Osteoblast (primary cell): Measurements from ENCODE around the gene CSTA. TPM values are rescaled to one million over a fixed set of nuclear protein-coding genes. Genes with fewer than 3 reads are reported as not detected.

Source experiments
- DNase-seq: peaks from one replicate; pipeline ENCODE4 v3.0.0; 2011; ENCODE audit warnings: low spot score, mixed read lengths; ENCODE audit not compliant: insufficient read length; ENCODE audit errors: missing footprints
- H2AFZ ChIP-seq: 2 replicates; pipeline ENCODE4 v1.6.0; 2011; ENCODE audit warnings: mild to moderate bottlenecking, low read length
- H3K27ac ChIP-seq: 2 replicates; pipeline ENCODE4 v1.5.1; 2011; ENCODE audit warnings: mild to moderate bottlenecking, low read depth, low read length, moderate library complexity
- H3K27me3 ChIP-seq: 2 replicates; pipeline ENCODE4 v1.6.0; 2012; ENCODE audit warnings: mild to moderate bottlenecking, control low read depth, inconsistent platforms, low read length, moderate library complexity; ENCODE audit not compliant: insufficient read depth
- H3K36me3 ChIP-seq: 2 replicates; pipeline ENCODE4 v1.5.1; 2011; ENCODE audit warnings: mild to moderate bottlenecking, low read length, control low read depth, moderate library complexity; ENCODE audit not compliant: insufficient read depth
- H3K4me1 ChIP-seq: 2 replicates; pipeline ENCODE4 v1.5.1; 2011; ENCODE audit warnings: mild to moderate bottlenecking, low read length, control low read depth, moderate library complexity; ENCODE audit not compliant: insufficient read depth
- H3K4me2 ChIP-seq: 2 replicates; pipeline ENCODE4 v1.6.0; 2011; ENCODE audit warnings: mild to moderate bottlenecking, low read length; ENCODE audit not compliant: insufficient read depth
- H3K4me3 ChIP-seq: fragments of 200-600 bp; sonication (generic); 3 replicates; pipeline ENCODE4 v1.5.1; 2012; ENCODE audit warnings: mild to moderate bottlenecking, low read length, inconsistent platforms; ENCODE audit not compliant: insufficient read depth
- H3K79me2 ChIP-seq: 2 replicates; pipeline ENCODE4 v1.6.0; 2012; ENCODE audit warnings: mild to moderate bottlenecking, low read length, control low read depth, inconsistent platforms; ENCODE audit not compliant: insufficient read depth
- H3K9me3 ChIP-seq: 2 replicates; pipeline ENCODE4 v1.5.1; 2011; ENCODE audit warnings: low read depth, low read length, control low read depth
- H4K20me1 ChIP-seq: 2 replicates; pipeline ENCODE4 v1.6.0; 2012; ENCODE audit warnings: mild to moderate bottlenecking, low read length, control low read depth; ENCODE audit not compliant: insufficient read depth
- CTCF ChIP-seq: IDR thresholded peaks from 2 replicates; pipeline ENCODE4 v1.5.1; 2011; ENCODE audit warnings: mild to moderate bottlenecking, low read depth, low read length, moderate library complexity; ENCODE audit errors: extremely low read depth
- total RNA-seq: library from RNA; depleted of rRNA; stranded (reverse); fragments of >200 nt; gene quantifications from 2 replicates; pipeline ENCODE4 v1.2.3, GENCODE V29; 2012

The CSTA gene
- total RNA-seq, 1 donor, result 18.1 TPM

- DNase-seq, result no peak
Measured at GRCh38 chr3:122318620-122319019, 6.4 kb upstream of the CSTA start.

GRCh38 chr3:122322095-122323075 lies 2.7 kb upstream of the CSTA start:
- TF ChIP-seq CTCF, result no peak
- no peak for DNase-seq
- Histone ChIP-seq H3K9me3 (no peaks in the 10 kb centered on the region), H3K4me2 (no peak overlapping the region), H3K79me2 (no peaks in the 10 kb centered on the region), H3K36me3 (no peaks in the 10 kb centered on the region), H3K4me3 (no peak overlapping the region), H4K20me1 (no peaks in the 10 kb centered on the region), H3K27me3 (no peaks in the 10 kb centered on the region), H3K27ac (no peak overlapping the region), H3K4me1 (no peaks in the 10 kb centered on the region), H2AFZ (no peak overlapping the region)

More at GRCh38 chr3:122318620-122319019, 6.4 kb upstream of the CSTA start:
- Histone ChIP-seq H3K36me3 (no peaks in the 10 kb centered on the region), H3K79me2 (no peaks in the 10 kb centered on the region), H3K27ac (no peak overlapping the region), H2AFZ (peak overlapping the region; percentile 30), H3K27me3 (no peaks in the 10 kb centered on the region), H3K4me2 (no peak overlapping the region), H3K4me1 (peaks cover 4% of the 10 kb centered on the region), H3K4me3 (no peak overlapping the region), H4K20me1 (no peaks in the 10 kb centered on the region), H3K9me3 (no peaks in the 10 kb centered on the region)
- TF ChIP-seq CTCF, result no peak

- H3K36me3 ChIP-seq, result no peaks in the 10 kb centered on the region
- no peaks in the 10 kb centered on the region for H3K79me2 ChIP-seq
- no peak for TF ChIP-seq CTCF
- no peaks in the 10 kb centered on the region for H3K27me3 ChIP-seq
- no peaks in the 10 kb centered on the region for H3K9me3 ChIP-seq
- no peaks in the 10 kb centered on the region for H3K4me1 ChIP-seq
- H4K20me1 ChIP-seq, result no peaks in the 10 kb centered on the region
- H3K4me3 ChIP-seq, result no peak overlapping the region
- H3K27ac ChIP-seq, result no peak overlapping the region
- H3K4me2 ChIP-seq, result no peak overlapping the region
- no peak overlapping the region for H2AFZ ChIP-seq
- no peak for DNase-seq
Measured at GRCh38 chr3:122325769-122326168, 721 bp downstream of the CSTA start.

- H3K4me1 ChIP-seq, result no peaks in the 10 kb centered on the region
- no peaks in the 10 kb centered on the region for H3K79me2 ChIP-seq
- H3K4me2 ChIP-seq, result no peak overlapping the region
- H4K20me1 ChIP-seq, result no peaks in the 10 kb centered on the region
- no peak for TF ChIP-seq CTCF
- peaks cover 5% of the 10 kb centered on the region for H3K27me3 ChIP-seq
- no peaks in the 10 kb centered on the region for H3K36me3 ChIP-seq
- no peak overlapping the region for H2AFZ ChIP-seq
- no peaks in the 10 kb centered on the region for H3K9me3 ChIP-seq
- DNase-seq, result no peak
- H3K4me3 ChIP-seq, result no peak overlapping the region
- H3K27ac ChIP-seq, result no peak overlapping the region
Measured at GRCh38 chr3:122331886-122332285, 6.8 kb downstream of the CSTA start.
